ENCODE measurements around the gene TCEAL3. TPM values are rescaled to one million over a fixed set of nuclear protein-coding genes. Genes with fewer than 3 reads are reported as not detected.
"Not testable (repeated sequence)": the region's sequence is repeated elsewhere in the genome, so short reads cannot be mapped to it uniquely, and the experiment has no call there.

The TCEAL3 gene
- total RNA-seq, 2 donors from 2014 or later = 75.5 to 92.0 TPM

- intact Hi-C loops (cut with DNase I) = loop anchor here (2.0 kb wide), 1 partner anchor 96 kb away; no protein-coding TSS in a partner anchor
- TF ChIP-seq POLR2AphosphoS5 (IDR thresholded peaks at IDR 0.05) = no peak
- no peak for TF ChIP-seq CTCF (IDR thresholded peaks at IDR 0.05)
- TF ChIP-seq POLR2A (IDR thresholded peaks at IDR 0.05) = no peak
- 75% methylated on average over 5 of the region's 5 CpGs for WGBS
- H3K4me3 ChIP-seq = no peak overlapping the region
- no peaks in the 10 kb centered on the region for H3K9me3 ChIP-seq
- H3K4me1 ChIP-seq (replicated peaks) = no peaks in the 10 kb centered on the region
- no peak for DNase-seq (ENCODE audit: low spot score)
- no peaks in the 10 kb centered on the region for H3K36me3 ChIP-seq
- no peaks in the 10 kb centered on the region for H3K27me3 ChIP-seq (replicated peaks; ENCODE audit: insufficient read depth)
- H3K27ac ChIP-seq = peak overlapping the region in 1 of 2 donors; percentile 94
Measured at GRCh38 chrX:103631145-103631544, 23.4 kb downstream of the TCEAL3 start.

GRCh38 chrX:103635436-103635835, 27.7 kb downstream of the TCEAL3 start:
- intact Hi-C loops (cut with DNase I) = no loop called here
- no peak for DNase-seq (ENCODE audit: low spot score)
- TF ChIP-seq POLR2A (IDR thresholded peaks at IDR 0.05) (no peak), POLR2AphosphoS5 (IDR thresholded peaks at IDR 0.05) (no peak), CTCF (IDR thresholded peaks at IDR 0.05) (no peak)
- Histone ChIP-seq H3K4me1 (replicated peaks) (no peaks in the 10 kb centered on the region), H3K27ac (no peak overlapping the region), H3K36me3 (no peaks in the 10 kb centered on the region), H3K4me3 (no peak overlapping the region), H3K9me3 (no peaks in the 10 kb centered on the region), H3K27me3 (replicated peaks; ENCODE audit: insufficient read depth) (no peaks in the 10 kb centered on the region)
- WGBS = 72% methylated on average over 2 of the region's 2 CpGs

- TF ChIP-seq CTCF (IDR thresholded peaks at IDR 0.05) = no peak
- TF ChIP-seq POLR2A (IDR thresholded peaks at IDR 0.05) = no peak
- no peak for TF ChIP-seq POLR2AphosphoS5 (IDR thresholded peaks at IDR 0.05)
- intact Hi-C loops (cut with DNase I) = no loop called here
- Histone ChIP-seq H3K27me3 (replicated peaks; ENCODE audit: insufficient read depth) (no peaks in the 10 kb centered on the region), H3K4me1 (replicated peaks) (no peaks in the 10 kb centered on the region), H3K27ac (no peak overlapping the region), H3K4me3 (no peak overlapping the region), H3K9me3 (no peaks in the 10 kb centered on the region), H3K36me3 (no peaks in the 10 kb centered on the region)
- 94% methylated on average over 2 of the region's 2 CpGs for WGBS
- no peak for DNase-seq (ENCODE audit: low spot score)
Measured at GRCh38 chrX:103637604-103638338, 30.0 kb downstream of the TCEAL3 start.

- WGBS = 44% methylated on average over 4 of the region's 6 CpGs
- H3K36me3 ChIP-seq; DNase-seq (ENCODE audit: low spot score); H3K9me3 ChIP-seq; H3K27ac ChIP-seq; H3K4me1 ChIP-seq (replicated peaks); H3K4me3 ChIP-seq; intact Hi-C loops (cut with DNase I); H3K27me3 ChIP-seq (replicated peaks; ENCODE audit: insufficient read depth): not testable (repeated sequence)
Measured at GRCh38 chrX:103638479-103639346, 30.9 kb downstream of the TCEAL3 start.

- no peak for DNase-seq (ENCODE audit: low spot score)
- intact Hi-C loops (cut with DNase I) = no loop called here
- WGBS = 84% methylated on average over 4 of the region's 4 CpGs
- TF ChIP-seq CTCF (IDR thresholded peaks at IDR 0.05) = no peak
- no peak for TF ChIP-seq POLR2A (IDR thresholded peaks at IDR 0.05)
- no peak for TF ChIP-seq POLR2AphosphoS5 (IDR thresholded peaks at IDR 0.05)
- Histone ChIP-seq H3K36me3 (no peaks in the 10 kb centered on the region), H3K4me3 (no peak overlapping the region), H3K4me1 (replicated peaks) (no peaks in the 10 kb centered on the region), H3K27me3 (replicated peaks; ENCODE audit: insufficient read depth) (no peaks in the 10 kb centered on the region), H3K9me3 (no peaks in the 10 kb centered on the region), H3K27ac (no peak overlapping the region)
Measured at GRCh38 chrX:103640401-103641155, 32.8 kb downstream of the TCEAL3 start.

Measured in prostate gland (tissue), 2 donors.